PC-3 (cell line): ENCODE measurements around the gene PAN3. TPM values are rescaled to one million over a fixed set of nuclear protein-coding genes. Genes with fewer than 3 reads are reported as not detected.

Experiments
- ATAC-seq: fragments of 200-7000 bp; cut with Tn5 transposase; 2 replicates; pipeline ENCODE4 v1.9.1; 2020; ENCODE audit warnings: mild to moderate bottlenecking, moderate library complexity
- BruUV-seq: library from RNA; stranded (reverse); fragments of 400-500 nt; replicated peaks from 2 replicates; lab custom pipeline; 2021; lab: Mats Ljungman, UMichigan
- CTCF ChIA-PET: fragments of 300-600 bp; sonication (Branson Sonifier 250); formaldehyde crosslinking; loops from one replicate; lab custom pipeline; 2022; ENCODE audit warnings: antibody characterized with exemption; lab: Charles Lee
- POLR2A ChIA-PET: fragments of 300-600 bp; sonication (Branson Sonifier 250); formaldehyde crosslinking; loops from one replicate; lab custom pipeline; 2022; ENCODE audit warnings: antibody characterized with exemption; ENCODE audit not compliant: unreplicated experiment; lab: Charles Lee
- DNase-seq: peaks from one replicate; pipeline ENCODE4 v3.0.0-alpha.2; 2015
- H2AFZ ChIP-seq: fragments of 300-600 bp; sonication (generic); 2 replicates; pipeline ENCODE4 v1.6.0; 2016; ENCODE audit warnings: antibody characterized with exemption, low read length
- H3F3A ChIP-seq: fragments of 300-600 bp; sonication (generic); one replicate; pipeline ENCODE4 v1.6.0; 2017; ENCODE audit warnings: antibody characterized with exemption, low read length, control low read depth, mild to moderate bottlenecking; ENCODE audit not compliant: unreplicated experiment
- H3K27ac ChIP-seq: fragments of 300-600 bp; sonication (generic); 2 replicates; pipeline ENCODE4 v1.5.1; 2016; ENCODE audit warnings: mild to moderate bottlenecking, low read length
- H3K27me3 ChIP-seq: fragments of 300-600 bp; sonication (generic); 2 replicates; pipeline ENCODE4 v1.6.1; 2016; ENCODE audit warnings: low read length, mixed read lengths
- H3K36me3 ChIP-seq: fragments of 300-600 bp; sonication (generic); 2 replicates; pipeline ENCODE4 v1.6.1; 2016; ENCODE audit warnings: low read depth, mixed run types, low read length, mixed read lengths
- H3K4me1 ChIP-seq: fragments of 300-600 bp; sonication (generic); 2 replicates; pipeline ENCODE4 v1.5.1; 2016; ENCODE audit warnings: low read length; ENCODE audit not compliant: insufficient read depth
- H3K4me2 ChIP-seq: fragments of 300-600 bp; sonication (generic); 2 replicates; pipeline ENCODE4 v1.6.0; 2016; ENCODE audit warnings: low read length
- H3K4me3 ChIP-seq: fragments of 300-600 bp; sonication (generic); 2 replicates; pipeline ENCODE4 v1.5.1; 2016; ENCODE audit warnings: mild to moderate bottlenecking, low read length, mixed read lengths
- H3K79me2 ChIP-seq: fragments of 300-600 bp; sonication (generic); 2 replicates; pipeline ENCODE4 v1.6.1; 2017; ENCODE audit warnings: low read length, mixed read lengths
- H3K9ac ChIP-seq: fragments of 300-600 bp; sonication (generic); 2 replicates; pipeline ENCODE4 v1.6.0; 2016; ENCODE audit warnings: mild to moderate bottlenecking, low read length
- H3K9me2 ChIP-seq: fragments of 300-600 bp; sonication (generic); replicated peaks from 2 replicates; pipeline ENCODE4 v1.6.1; 2016; ENCODE audit warnings: mixed run types, low read length, mixed read lengths
- H3K9me3 ChIP-seq: fragments of 300-600 bp; sonication (generic); 2 replicates; pipeline ENCODE4 v1.6.1; 2016; ENCODE audit warnings: low read length, mixed read lengths
- H4K20me1 ChIP-seq: fragments of 300-600 bp; sonication (generic); 2 replicates; pipeline ENCODE4 v1.6.1; 2016; ENCODE audit warnings: low read length, mixed read lengths
- EZH2 ChIP-seq: fragments of 300-600 bp; sonication (generic); IDR thresholded peaks from one replicate; pipeline ENCODE4 v1.6.1; 2017; ENCODE audit warnings: antibody characterized with exemption, mild to moderate bottlenecking, low read length; ENCODE audit not compliant: unreplicated experiment
- EZH2phosphoT487 ChIP-seq: fragments of 300-600 bp; sonication (generic); IDR thresholded peaks from 2 replicates; pipeline ENCODE4 v1.6.1; 2018; ENCODE audit warnings: mild to moderate bottlenecking, antibody characterized with exemption, low read length, borderline replicate concordance
- intact Hi-C: fragments of 100-400 bp; cut with micrococcal nuclease; formaldehyde crosslinking; loops from 2 replicates; pipeline ENCODE4 v1.9.0; 2023
- total RNA-seq: library from RNA; depleted of rRNA; stranded (reverse); fragments of >200 nt; gene quantifications from 2 replicates; pipeline ENCODE4 v1.2.3, GENCODE V29; 2014
- TF ChIP-seq, protein P1 (sequence below): fragments of 300-600 bp; sonication (generic); conservative IDR thresholded peaks from 2 replicates; pipeline ENCODE4 v1.5.1; 2017; ENCODE audit warnings: antibody characterized with exemption, low read depth, mild to moderate bottlenecking, low read length

PAN3 gene
- total RNA-seq, 1 experiment from 2014 or later: 14.6 TPM

DNA sequence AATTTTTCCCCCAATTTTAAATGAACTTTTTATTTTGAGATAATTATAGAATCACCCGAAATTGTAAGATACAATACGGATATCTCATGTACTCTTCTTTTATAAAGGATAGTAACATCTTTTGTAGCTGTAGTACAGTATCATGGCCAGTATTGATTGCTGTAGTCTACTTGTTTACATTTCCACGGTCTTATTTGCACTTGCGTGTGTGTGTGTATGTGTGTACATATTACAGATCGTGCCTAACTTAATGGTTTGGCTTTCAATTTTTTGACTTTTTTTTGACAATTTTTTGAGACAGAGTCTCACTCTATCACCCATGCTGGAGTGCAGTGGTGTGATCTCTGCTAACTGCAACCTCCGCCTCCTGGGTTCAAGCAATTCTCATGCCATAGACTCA lies 6.7 kb downstream of the PAN3 start:
- ChIA-PET CTCF (no interaction called here), POLR2A (no interaction called here)
- H4K20me1 ChIP-seq: peaks cover 38% of the 10 kb centered on the region

DNA sequence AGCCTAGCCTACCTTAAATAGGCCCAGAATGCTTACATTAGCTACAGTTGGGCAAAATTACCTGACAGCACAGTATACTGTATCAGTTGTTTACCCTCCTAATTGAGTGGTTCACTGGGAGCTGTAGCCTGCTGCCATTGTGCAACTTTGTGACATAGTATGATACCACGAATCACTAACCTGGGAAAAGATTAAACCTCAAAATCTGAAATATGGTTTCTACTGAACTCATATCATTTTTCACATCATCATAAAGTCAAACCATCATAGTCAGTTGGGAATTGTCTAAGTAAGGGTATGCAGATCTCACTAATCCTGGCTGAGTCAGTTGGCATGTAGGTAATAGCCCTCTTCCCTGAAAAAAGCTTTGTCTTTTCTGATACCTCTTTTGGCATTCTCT lies 9.2 kb downstream of the PAN3 start:
- Histone ChIP-seq H3K36me3 (no peaks in the 10 kb centered on the region), H3K4me1 (no peaks in the 10 kb centered on the region), H3K4me2 (no peak overlapping the region), H2AFZ (no peak overlapping the region), H3F3A (no peaks in the 10 kb centered on the region), H4K20me1 (peaks cover 25% of the 10 kb centered on the region), H3K9me2 (no peaks in the 10 kb centered on the region), H3K4me3 (no peak overlapping the region), H3K9ac (no peak overlapping the region), H3K27ac (no peak overlapping the region), H3K9me3 (no peaks in the 10 kb centered on the region), H3K27me3 (no peaks in the 10 kb centered on the region), H3K79me2 (peaks cover 97% of the 10 kb centered on the region)
- ChIA-PET POLR2A (no interaction called here), CTCF (no interaction called here)
- peak; percentile 2 for DNase-seq
- intact Hi-C loops: no loop called here
- TF ChIP-seq, protein P1, sequence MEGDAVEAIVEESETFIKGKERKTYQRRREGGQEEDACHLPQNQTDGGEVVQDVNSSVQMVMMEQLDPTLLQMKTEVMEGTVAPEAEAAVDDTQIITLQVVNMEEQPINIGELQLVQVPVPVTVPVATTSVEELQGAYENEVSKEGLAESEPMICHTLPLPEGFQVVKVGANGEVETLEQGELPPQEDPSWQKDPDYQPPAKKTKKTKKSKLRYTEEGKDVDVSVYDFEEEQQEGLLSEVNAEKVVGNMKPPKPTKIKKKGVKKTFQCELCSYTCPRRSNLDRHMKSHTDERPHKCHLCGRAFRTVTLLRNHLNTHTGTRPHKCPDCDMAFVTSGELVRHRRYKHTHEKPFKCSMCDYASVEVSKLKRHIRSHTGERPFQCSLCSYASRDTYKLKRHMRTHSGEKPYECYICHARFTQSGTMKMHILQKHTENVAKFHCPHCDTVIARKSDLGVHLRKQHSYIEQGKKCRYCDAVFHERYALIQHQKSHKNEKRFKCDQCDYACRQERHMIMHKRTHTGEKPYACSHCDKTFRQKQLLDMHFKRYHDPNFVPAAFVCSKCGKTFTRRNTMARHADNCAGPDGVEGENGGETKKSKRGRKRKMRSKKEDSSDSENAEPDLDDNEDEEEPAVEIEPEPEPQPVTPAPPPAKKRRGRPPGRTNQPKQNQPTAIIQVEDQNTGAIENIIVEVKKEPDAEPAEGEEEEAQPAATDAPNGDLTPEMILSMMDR: no peak
- no peak for TF ChIP-seq EZH2
- TF ChIP-seq EZH2phosphoT487: no peak
- ATAC-seq: no peak
- BruUV-seq: no TSS peak

More for the DNA sequence above, 6.7 kb downstream of the PAN3 start:
- Histone ChIP-seq H3K79me2 (peaks cover 99% of the 10 kb centered on the region), H3K9me2 (no peaks in the 10 kb centered on the region), H3K36me3 (no peaks in the 10 kb centered on the region), H3K9me3 (no peaks in the 10 kb centered on the region), H3F3A (no peaks in the 10 kb centered on the region), H3K9ac (no peak overlapping the region), H3K27me3 (no peaks in the 10 kb centered on the region), H2AFZ (no peak overlapping the region), H3K4me2 (no peak overlapping the region), H3K27ac (no peak overlapping the region), H3K4me3 (no peak overlapping the region), H3K4me1 (no peaks in the 10 kb centered on the region; the same call in 1 of the 2 replicates)
- DNase-seq (no peak), ATAC-seq (no peak)
- TF ChIP-seq, protein P1: no peak
- TF ChIP-seq EZH2: no peak
- no peak for TF ChIP-seq EZH2phosphoT487
- intact Hi-C loops: no loop called here
- BruUV-seq: no TSS peak

DNA sequence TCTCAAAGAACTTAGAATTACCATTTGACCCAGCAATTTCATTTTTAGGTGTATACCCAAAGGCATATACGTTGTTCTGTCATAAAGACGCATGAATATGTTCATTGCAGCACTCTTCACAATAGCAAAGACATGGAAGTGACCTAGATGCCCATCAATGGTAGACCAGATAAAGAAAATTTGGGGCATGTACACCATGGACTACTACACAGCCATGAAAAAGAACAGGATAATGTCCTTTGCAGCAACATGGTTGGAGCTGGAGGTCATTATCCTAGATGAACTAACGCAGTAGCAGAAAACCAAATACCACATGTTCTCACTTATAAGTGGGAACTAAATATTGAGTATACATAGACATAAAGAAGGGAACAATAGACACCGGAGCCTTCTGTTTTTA lies 20.7 kb downstream of the PAN3 start:
- ChIA-PET CTCF (no interaction called here), POLR2A (no interaction called here)
- Histone ChIP-seq H3K4me3 (no peak overlapping the region), H3K9me3 (no peaks in the 10 kb centered on the region), H4K20me1 (peaks cover 13% of the 10 kb centered on the region; the same call in 1 of the 2 replicates), H2AFZ (no peak overlapping the region), H3K36me3 (no peaks in the 10 kb centered on the region), H3K79me2 (peaks cover 57% of the 10 kb centered on the region), H3K4me2 (no peak overlapping the region), H3K9me2 (no peaks in the 10 kb centered on the region), H3K27me3 (no peaks in the 10 kb centered on the region), H3K9ac (no peak overlapping the region), H3K4me1 (no peaks in the 10 kb centered on the region), H3K27ac (no peak overlapping the region), H3F3A (no peaks in the 10 kb centered on the region)
- intact Hi-C loops: loop anchor here (5.0 kb wide), 1 partner anchor 478 kb away; no protein-coding TSS in a partner anchor
- DNase-seq (no peak), ATAC-seq (no peak)
- no TSS peak for BruUV-seq
- TF ChIP-seq EZH2phosphoT487: no peak
- TF ChIP-seq EZH2: no peak
- TF ChIP-seq, protein P1: no peak
